ENCODE measurements around the gene EFHC1.

GRCh38 chr6:52494298-52495072, 74.3 kb downstream of the EFHC1 start:
- no peak for TF ChIP-seq REST (IDR thresholded peaks at IDR 0.05; ENCODE audit: unreplicated experiment)
- TF ChIP-seq, protein P1, sequence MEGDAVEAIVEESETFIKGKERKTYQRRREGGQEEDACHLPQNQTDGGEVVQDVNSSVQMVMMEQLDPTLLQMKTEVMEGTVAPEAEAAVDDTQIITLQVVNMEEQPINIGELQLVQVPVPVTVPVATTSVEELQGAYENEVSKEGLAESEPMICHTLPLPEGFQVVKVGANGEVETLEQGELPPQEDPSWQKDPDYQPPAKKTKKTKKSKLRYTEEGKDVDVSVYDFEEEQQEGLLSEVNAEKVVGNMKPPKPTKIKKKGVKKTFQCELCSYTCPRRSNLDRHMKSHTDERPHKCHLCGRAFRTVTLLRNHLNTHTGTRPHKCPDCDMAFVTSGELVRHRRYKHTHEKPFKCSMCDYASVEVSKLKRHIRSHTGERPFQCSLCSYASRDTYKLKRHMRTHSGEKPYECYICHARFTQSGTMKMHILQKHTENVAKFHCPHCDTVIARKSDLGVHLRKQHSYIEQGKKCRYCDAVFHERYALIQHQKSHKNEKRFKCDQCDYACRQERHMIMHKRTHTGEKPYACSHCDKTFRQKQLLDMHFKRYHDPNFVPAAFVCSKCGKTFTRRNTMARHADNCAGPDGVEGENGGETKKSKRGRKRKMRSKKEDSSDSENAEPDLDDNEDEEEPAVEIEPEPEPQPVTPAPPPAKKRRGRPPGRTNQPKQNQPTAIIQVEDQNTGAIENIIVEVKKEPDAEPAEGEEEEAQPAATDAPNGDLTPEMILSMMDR (conservative IDR thresholded peaks at IDR 0.05; ENCODE audit: low read depth in 2 of 2) = no peak
- no peak for TF ChIP-seq EZH2 (IDR thresholded peaks at IDR 0.05; ENCODE audit: low read depth, unreplicated experiment)
- TF ChIP-seq JUNB (IDR thresholded peaks at IDR 0.05; ENCODE audit: unreplicated experiment) = no peak
- TF ChIP-seq POLR2AphosphoS5 (IDR thresholded peaks at IDR 0.05; ENCODE audit: low read depth) = no peak
- no peak for TF ChIP-seq ZNF114 (CRISPR knock-in tag; IDR thresholded peaks at IDR 0.05)
- no peak for TF ChIP-seq ZNF331 (CRISPR knock-in tag; IDR thresholded peaks at IDR 0.05; ENCODE audit: low read depth)
- TF ChIP-seq EZH2phosphoT487 (IDR thresholded peaks at IDR 0.05; ENCODE audit: unreplicated experiment) = no peak
- TF ChIP-seq ETS1 (IDR thresholded peaks at IDR 0.05) = no peak
- no peak for TF ChIP-seq NANOG (IDR thresholded peaks at IDR 0.05; ENCODE audit: borderline replicate concordance)
- TF ChIP-seq CREB1 (CRISPR knock-in tag; IDR thresholded peaks at IDR 0.05; ENCODE audit: low read depth) = no peak
- no peak for TF ChIP-seq STAT1 (IDR thresholded peaks at IDR 0.05; ENCODE audit: unreplicated experiment)
- TF ChIP-seq ZNF462 (CRISPR knock-in tag; IDR thresholded peaks at IDR 0.05) = no peak

Data from GM23338 (cell line).